ENCODE data around the gene TMEM154.

- TF ChIP-seq POLR2A (IDR thresholded peaks at IDR 0.05) (no peak), CTCF (IDR thresholded peaks at IDR 0.05) (no peak)
Measured at GRCh38 chr4:152686452-152687013, 6.7 kb upstream of the TMEM154 start.
